ENCODE results near the gene AGPAT3.

The AGPAT3 gene

DNA sequence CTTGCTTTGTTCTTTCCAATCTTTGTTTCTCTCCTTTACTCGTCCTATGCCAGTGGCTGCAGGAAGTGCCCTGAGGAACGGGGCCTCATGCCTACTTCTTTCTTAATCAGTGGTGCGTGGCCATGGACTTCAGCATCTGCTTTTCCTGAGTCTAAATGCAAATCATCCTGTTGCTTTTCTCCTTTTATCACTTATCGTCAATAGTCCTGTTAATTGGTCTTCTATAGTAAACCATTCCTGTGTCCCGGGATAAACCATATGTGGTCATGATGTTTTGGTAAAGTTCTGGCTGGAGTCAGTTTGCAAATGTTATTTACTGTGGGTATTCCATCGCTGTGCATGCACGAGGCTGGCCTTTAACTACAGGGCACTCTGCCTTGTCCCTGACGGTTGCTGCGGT lies 47.5 kb downstream of the AGPAT3 start:
- H3K4me1 ChIP-seq (ENCODE audit: control insufficient read depth, insufficient read depth, low read length), result peaks cover 4% of the 10 kb centered on the region; the same call in 1 of the 2 replicates
- peaks cover 0 to 10% of the 10 kb centered on the region in 2 experiments; a peak in 2 of 3 replicates for H3K36me3 ChIP-seq (ENCODE audit: control insufficient read depth in 2 of 2, insufficient read depth in 1 of 2, low read length in 2 of 2)
- H3K9me3 ChIP-seq (ENCODE audit: control insufficient read depth, insufficient read depth, low read depth, low read length), result no peaks in the 10 kb centered on the region
- TF ChIP-seq BCL11A (tag by site-specific recombination; IDR thresholded peaks at IDR 0.05; ENCODE audit: low read depth) (no peak), ZNF654 (tag by site-specific recombination; IDR thresholded peaks at IDR 0.05; ENCODE audit: low read depth) (no peak), BCL11B (tag by site-specific recombination; IDR thresholded peaks at IDR 0.05; ENCODE audit: low read depth) (no peak), ZNF473 (tag by site-specific recombination; IDR thresholded peaks at IDR 0.05) (no peak), ZBTB1 (tag by site-specific recombination; IDR thresholded peaks at IDR 0.05) (no peak), KLF9 (tag by site-specific recombination; IDR thresholded peaks at IDR 0.05; ENCODE audit: low read depth) (no peak), ZNF16 (tag by site-specific recombination; IDR thresholded peaks at IDR 0.05; ENCODE audit: low read depth) (no peak), IKZF3 (tag by site-specific recombination; IDR thresholded peaks at IDR 0.05) (no peak), HOXD13 (CRISPR knock-in tag; IDR thresholded peaks at IDR 0.05; ENCODE audit: borderline replicate concordance) (no peak), GLI4 (tag by site-specific recombination; IDR thresholded peaks at IDR 0.05) (no peak), ZNF623 (tag by site-specific recombination; IDR thresholded peaks at IDR 0.05) (no peak), ZFP37 (tag by site-specific recombination; IDR thresholded peaks at IDR 0.05) (no peak), ZNF19 (tag by site-specific recombination; IDR thresholded peaks at IDR 0.05; ENCODE audit: low read depth) (no peak), ZNF621 (tag by site-specific recombination; IDR thresholded peaks at IDR 0.05) (no peak), ZNF785 (tag by site-specific recombination; IDR thresholded peaks at IDR 0.05) (no peak)
- TF ChIP-seq, protein P1, sequence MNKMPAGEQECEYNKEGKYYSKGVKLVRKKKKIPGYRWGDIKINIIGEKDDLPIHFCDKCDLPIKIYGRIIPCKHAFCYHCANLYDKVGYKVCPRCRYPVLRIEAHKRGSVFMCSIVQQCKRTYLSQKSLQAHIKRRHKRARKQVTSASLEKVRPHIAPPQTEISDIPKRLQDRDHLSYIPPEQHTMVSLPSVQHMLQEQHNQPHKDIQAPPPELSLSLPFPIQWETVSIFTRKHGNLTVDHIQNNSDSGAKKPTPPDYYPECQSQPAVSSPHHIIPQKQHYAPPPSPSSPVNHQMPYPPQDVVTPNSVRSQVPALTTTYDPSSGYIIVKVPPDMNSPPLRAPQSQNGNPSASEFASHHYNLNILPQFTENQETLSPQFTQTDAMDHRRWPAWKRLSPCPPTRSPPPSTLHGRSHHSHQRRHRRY (tag by site-specific recombination; IDR thresholded peaks at IDR 0.05), result no peak
- TF ChIP-seq, protein P2, sequence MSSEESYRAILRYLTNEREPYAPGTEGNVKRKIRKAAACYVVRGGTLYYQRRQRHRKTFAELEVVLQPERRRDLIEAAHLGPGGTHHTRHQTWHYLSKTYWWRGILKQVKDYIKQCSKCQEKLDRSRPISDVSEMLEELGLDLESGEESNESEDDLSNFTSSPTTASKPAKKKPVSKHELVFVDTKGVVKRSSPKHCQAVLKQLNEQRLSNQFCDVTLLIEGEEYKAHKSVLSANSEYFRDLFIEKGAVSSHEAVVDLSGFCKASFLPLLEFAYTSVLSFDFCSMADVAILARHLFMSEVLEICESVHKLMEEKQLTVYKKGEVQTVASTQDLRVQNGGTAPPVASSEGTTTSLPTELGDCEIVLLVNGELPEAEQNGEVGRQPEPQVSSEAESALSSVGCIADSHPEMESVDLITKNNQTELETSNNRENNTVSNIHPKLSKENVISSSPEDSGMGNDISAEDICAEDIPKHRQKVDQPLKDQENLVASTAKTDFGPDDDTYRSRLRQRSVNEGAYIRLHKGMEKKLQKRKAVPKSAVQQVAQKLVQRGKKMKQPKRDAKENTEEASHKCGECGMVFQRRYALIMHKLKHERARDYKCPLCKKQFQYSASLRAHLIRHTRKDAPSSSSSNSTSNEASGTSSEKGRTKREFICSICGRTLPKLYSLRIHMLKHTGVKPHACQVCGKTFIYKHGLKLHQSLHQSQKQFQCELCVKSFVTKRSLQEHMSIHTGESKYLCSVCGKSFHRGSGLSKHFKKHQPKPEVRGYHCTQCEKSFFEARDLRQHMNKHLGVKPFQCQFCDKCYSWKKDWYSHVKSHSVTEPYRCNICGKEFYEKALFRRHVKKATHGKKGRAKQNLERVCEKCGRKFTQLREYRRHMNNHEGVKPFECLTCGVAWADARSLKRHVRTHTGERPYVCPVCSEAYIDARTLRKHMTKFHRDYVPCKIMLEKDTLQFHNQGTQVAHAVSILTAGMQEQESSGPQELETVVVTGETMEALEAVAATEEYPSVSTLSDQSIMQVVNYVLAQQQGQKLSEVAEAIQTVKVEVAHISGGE (tag by site-specific recombination; conservative IDR thresholded peaks at IDR 0.05; ENCODE audit: low read depth), result no peak
- TF ChIP-seq, protein P3, sequence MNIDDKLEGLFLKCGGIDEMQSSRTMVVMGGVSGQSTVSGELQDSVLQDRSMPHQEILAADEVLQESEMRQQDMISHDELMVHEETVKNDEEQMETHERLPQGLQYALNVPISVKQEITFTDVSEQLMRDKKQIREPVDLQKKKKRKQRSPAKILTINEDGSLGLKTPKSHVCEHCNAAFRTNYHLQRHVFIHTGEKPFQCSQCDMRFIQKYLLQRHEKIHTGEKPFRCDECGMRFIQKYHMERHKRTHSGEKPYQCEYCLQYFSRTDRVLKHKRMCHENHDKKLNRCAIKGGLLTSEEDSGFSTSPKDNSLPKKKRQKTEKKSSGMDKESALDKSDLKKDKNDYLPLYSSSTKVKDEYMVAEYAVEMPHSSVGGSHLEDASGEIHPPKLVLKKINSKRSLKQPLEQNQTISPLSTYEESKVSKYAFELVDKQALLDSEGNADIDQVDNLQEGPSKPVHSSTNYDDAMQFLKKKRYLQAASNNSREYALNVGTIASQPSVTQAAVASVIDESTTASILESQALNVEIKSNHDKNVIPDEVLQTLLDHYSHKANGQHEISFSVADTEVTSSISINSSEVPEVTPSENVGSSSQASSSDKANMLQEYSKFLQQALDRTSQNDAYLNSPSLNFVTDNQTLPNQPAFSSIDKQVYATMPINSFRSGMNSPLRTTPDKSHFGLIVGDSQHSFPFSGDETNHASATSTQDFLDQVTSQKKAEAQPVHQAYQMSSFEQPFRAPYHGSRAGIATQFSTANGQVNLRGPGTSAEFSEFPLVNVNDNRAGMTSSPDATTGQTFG (tag by site-specific recombination; IDR thresholded peaks at IDR 0.05; ENCODE audit: borderline replicate concordance), result no peak
- ChIA-PET POLR2A (no interaction called here), CTCF (interaction anchor here (0.6 to 1.0 kb wide), 2 partner anchors 63 to 1480 kb away, joined by 3 read pairs; no protein-coding TSS in a partner anchor)
- no peak overlapping the region for H3K27ac ChIP-seq (ENCODE audit: extremely low read depth, low read depth, low read length)
- H3K4me3 ChIP-seq (ENCODE audit: low read depth, low read length), result no peak overlapping the region

DNA sequence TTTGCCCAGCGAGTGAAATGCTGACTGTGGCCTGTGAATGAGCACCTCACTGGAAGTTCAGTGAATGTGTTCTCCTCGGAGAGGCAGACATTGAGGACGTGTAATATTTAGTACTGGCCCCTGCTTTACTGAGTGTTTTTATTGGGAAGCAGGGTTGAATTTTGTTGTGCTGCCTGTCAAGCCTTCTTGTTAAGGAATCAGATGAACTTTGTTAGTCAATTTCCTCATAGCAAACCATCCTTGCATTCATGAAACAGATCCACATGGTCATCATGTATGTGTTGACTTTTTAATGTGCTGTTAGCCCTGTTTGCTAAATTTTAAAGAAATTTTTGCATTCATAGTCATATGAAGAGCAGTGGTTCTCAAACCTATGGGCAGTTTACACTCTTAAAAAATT lies 47.9 kb downstream of the AGPAT3 start:
- Histone ChIP-seq H3K4me1 (ENCODE audit: control insufficient read depth, insufficient read depth, low read length) (peaks cover 4% of the 10 kb centered on the region; the same call in 1 of the 2 replicates), H3K27ac (ENCODE audit: extremely low read depth, low read depth, low read length) (no peak overlapping the region), H3K9me3 (ENCODE audit: control insufficient read depth, insufficient read depth, low read depth, low read length) (no peaks in the 10 kb centered on the region), H3K36me3 (ENCODE audit: control insufficient read depth in 2 of 2, insufficient read depth in 1 of 2, low read length in 2 of 2) (peaks cover 0 to 10% of the 10 kb centered on the region in 2 experiments; a peak in 1 of 3 replicates), H3K4me3 (ENCODE audit: low read depth, low read length) (no peak overlapping the region)
- ChIA-PET CTCF (interaction anchor here (0.6 to 1.0 kb wide), 3 partner anchors 19 to 1480 kb away, joined by 3 read pairs; no protein-coding TSS in a partner anchor), POLR2A (no interaction called here)
- TF ChIP-seq, protein P4, sequence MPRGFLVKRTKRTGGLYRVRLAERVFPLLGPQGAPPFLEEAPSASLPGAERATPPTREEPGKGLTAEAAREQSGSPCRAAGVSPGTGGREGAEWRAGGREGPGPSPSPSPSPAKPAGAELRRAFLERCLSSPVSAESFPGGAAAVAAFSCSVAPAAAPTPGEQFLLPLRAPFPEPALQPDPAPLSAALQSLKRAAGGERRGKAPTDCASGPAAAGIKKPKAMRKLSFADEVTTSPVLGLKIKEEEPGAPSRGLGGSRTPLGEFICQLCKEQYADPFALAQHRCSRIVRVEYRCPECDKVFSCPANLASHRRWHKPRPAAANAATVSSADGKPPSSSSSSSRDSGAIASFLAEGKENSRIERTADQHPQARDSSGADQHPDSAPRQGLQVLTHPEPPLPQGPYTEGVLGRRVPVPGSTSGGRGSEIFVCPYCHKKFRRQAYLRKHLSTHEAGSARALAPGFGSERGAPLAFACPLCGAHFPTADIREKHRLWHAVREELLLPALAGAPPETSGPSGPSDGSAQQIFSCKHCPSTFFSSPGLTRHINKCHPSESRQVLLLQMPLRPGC (tag by site-specific recombination; IDR thresholded peaks at IDR 0.05), result no peak
- TF ChIP-seq ZNF426 (tag by site-specific recombination; IDR thresholded peaks at IDR 0.05) (no peak), KLF7 (tag by site-specific recombination; IDR thresholded peaks at IDR 0.05; ENCODE audit: borderline replicate concordance) (no peak), TRIM28 (IDR thresholded peaks at IDR 0.05; ENCODE audit: borderline replicate concordance, low read length) (peak; percentile 70; the same call in 1 of the 2 replicates), ZNF433 (tag by site-specific recombination; IDR thresholded peaks at IDR 0.05; ENCODE audit: low read depth) (no peak), ZNF660 (tag by site-specific recombination; IDR thresholded peaks at IDR 0.05) (no peak), ZNF114 (tag by site-specific recombination; IDR thresholded peaks at IDR 0.05) (no peak), ZNF184 (tag by site-specific recombination; IDR thresholded peaks at IDR 0.05) (no peak), SETDB1 (IDR thresholded peaks at IDR 0.05; ENCODE audit: insufficient read length, low read length) (peak; percentile 54)
